ENCODE data around the gene PTPRG.

The PTPRG gene

DNA sequence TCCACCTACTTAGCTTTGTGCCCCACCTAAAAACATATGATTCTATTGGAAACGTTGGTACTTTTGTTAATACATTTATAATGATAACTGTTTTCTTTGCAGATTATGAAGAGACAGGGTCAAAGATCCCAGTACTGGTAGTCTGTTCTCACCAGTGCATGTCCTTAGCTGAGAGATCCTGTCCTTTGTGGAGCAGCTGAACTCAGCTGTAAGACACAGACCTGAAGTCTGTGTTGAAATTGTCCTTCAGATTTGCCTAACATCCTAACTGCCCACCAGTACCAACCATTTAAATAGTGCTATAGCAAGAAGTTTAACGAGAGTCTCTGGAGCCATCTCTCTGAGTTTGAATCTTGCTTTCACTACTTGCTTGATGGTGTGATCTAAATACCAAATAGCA is 413.3 kb downstream of the PTPRG start:
- no peak overlapping the region for H3K9ac ChIP-seq
- H3K4me2 ChIP-seq (ENCODE audit: low read length), result no peak overlapping the region
- TF ChIP-seq, protein P1, sequence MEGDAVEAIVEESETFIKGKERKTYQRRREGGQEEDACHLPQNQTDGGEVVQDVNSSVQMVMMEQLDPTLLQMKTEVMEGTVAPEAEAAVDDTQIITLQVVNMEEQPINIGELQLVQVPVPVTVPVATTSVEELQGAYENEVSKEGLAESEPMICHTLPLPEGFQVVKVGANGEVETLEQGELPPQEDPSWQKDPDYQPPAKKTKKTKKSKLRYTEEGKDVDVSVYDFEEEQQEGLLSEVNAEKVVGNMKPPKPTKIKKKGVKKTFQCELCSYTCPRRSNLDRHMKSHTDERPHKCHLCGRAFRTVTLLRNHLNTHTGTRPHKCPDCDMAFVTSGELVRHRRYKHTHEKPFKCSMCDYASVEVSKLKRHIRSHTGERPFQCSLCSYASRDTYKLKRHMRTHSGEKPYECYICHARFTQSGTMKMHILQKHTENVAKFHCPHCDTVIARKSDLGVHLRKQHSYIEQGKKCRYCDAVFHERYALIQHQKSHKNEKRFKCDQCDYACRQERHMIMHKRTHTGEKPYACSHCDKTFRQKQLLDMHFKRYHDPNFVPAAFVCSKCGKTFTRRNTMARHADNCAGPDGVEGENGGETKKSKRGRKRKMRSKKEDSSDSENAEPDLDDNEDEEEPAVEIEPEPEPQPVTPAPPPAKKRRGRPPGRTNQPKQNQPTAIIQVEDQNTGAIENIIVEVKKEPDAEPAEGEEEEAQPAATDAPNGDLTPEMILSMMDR (IDR thresholded peaks at IDR 0.05), result no peak
- H3K9me3 ChIP-seq (ENCODE audit: control insufficient read depth, low read length), result no peaks in the 10 kb centered on the region
- H3K79me2 ChIP-seq, result peaks cover 20% of the 10 kb centered on the region
- H3K27me3 ChIP-seq (ENCODE audit: control insufficient read depth, insufficient read depth, low read length), result no peaks in the 10 kb centered on the region
- H2AFZ ChIP-seq, result no peak overlapping the region
- no peaks in the 10 kb centered on the region for H3K36me3 ChIP-seq (ENCODE audit: control insufficient read depth, insufficient read depth, low read length)
- no peak overlapping the region for H3K4me3 ChIP-seq (ENCODE audit: low read depth, low read length)
- peaks cover 5% of the 10 kb centered on the region for H3K4me1 ChIP-seq
- H3K27ac ChIP-seq, result no peak overlapping the region

DNA sequence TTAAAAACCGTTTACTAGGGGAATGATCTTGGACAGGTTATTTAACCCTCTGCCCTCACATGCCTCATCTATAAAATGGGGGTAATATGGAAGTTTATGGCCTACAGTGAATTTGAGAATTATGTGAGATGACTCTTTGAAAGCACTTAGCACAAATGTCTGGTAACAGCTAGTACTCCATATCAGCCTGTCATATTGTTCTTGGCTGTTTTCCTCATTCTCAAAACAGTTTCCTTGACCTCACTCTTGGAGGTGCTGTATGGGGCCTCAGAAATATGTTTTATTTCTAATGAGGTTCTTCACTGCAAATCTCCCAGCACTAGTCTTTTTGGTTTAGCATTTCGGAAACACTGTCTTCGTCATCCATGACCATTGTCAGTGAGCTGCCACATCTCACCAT is 413.8 kb downstream of the PTPRG start:
- Histone ChIP-seq H3K4me1 (peaks cover 10% of the 10 kb centered on the region), H3K27ac (no peak overlapping the region), H3K4me2 (ENCODE audit: low read length) (no peak overlapping the region), H3K79me2 (peaks cover 20% of the 10 kb centered on the region), H3K4me3 (ENCODE audit: low read depth, low read length) (no peak overlapping the region), H3K36me3 (ENCODE audit: control insufficient read depth, insufficient read depth, low read length) (no peaks in the 10 kb centered on the region), H3K9me3 (ENCODE audit: control insufficient read depth, low read length) (no peaks in the 10 kb centered on the region), H3K9ac (no peak overlapping the region), H2AFZ (no peak overlapping the region), H3K27me3 (ENCODE audit: control insufficient read depth, insufficient read depth, low read length) (no peaks in the 10 kb centered on the region)
- TF ChIP-seq, protein P1 (IDR thresholded peaks at IDR 0.05), result no peak

DNA sequence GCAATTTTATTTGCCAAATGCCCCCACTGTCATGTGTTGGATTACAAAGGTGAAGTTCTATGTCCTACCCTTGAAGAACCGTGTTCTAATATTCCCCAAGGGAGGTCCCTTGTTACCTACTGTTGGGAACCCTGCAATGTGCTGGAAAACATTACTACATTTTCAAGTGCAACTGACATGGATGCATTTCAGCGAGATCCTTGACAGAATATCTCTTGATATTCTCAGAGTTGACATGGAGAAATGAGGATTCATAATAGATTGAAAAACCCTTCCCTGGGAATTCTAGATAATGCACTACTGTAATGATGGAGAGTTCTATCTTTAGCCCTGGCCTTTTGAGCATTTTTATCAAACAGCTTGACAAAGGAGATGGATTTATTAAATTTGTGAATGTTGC is 414.6 kb downstream of the PTPRG start:
- Histone ChIP-seq H3K27me3 (ENCODE audit: control insufficient read depth, insufficient read depth, low read length) (no peaks in the 10 kb centered on the region), H3K27ac (no peak overlapping the region), H2AFZ (no peak overlapping the region), H3K79me2 (peaks cover 19% of the 10 kb centered on the region), H3K36me3 (ENCODE audit: control insufficient read depth, insufficient read depth, low read length) (no peaks in the 10 kb centered on the region), H3K4me1 (peaks cover 10% of the 10 kb centered on the region), H3K4me2 (ENCODE audit: low read length) (no peak overlapping the region), H3K9ac (no peak overlapping the region), H3K4me3 (ENCODE audit: low read depth, low read length) (no peak overlapping the region), H3K9me3 (ENCODE audit: control insufficient read depth, low read length) (no peaks in the 10 kb centered on the region)
- TF ChIP-seq, protein P1 (IDR thresholded peaks at IDR 0.05), result no peak

DNA sequence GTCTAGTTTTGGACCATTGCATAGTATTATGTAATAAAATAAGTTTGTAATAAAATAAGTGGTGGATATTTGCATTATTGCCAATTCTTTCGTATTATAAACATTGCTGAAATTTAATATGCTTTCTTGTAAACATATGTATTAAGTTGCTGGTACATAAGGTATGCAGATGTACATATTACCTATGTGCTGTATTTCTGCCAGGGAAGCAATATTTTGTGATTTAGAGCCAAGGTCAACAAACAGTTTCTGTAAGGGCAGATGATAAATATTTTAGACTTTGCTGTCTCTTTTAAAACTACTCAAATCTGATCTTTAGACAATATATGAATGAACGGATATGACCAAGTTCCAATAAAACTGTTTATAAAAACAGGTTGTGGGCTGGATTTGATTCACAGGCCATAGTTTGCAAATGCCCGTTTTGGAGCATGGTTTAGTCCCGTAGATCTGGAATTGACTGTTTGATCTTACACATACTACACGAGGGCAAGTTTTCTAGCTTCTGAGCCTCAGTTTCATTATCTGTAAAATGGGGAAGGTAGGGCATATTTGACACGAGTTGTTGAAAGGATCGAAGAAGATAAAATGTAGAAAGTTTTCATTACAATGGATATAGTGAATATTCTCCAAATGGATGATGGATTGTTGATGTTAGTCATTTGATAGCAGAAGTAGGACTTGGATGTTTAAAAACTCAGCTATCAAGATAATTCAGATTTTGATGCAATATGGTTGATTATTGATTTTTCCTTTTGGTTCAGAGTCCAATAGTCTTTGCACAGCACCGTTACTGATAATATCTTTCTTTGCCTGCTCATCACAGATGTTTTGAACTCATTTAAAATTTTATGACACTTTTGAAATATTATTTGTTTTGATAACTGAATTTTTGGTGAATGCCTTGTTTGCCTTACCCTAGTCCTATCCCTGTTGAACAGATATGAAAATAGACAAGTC is 417.4 kb downstream of the PTPRG start:
- TF ChIP-seq, protein P1 (IDR thresholded peaks at IDR 0.05), result no peak
- Histone ChIP-seq H3K4me1 (peaks cover 10% of the 10 kb centered on the region), H3K4me2 (ENCODE audit: low read length) (no peak overlapping the region), H3K79me2 (peaks cover 21% of the 10 kb centered on the region), H3K27ac (no peak overlapping the region), H2AFZ (no peak overlapping the region), H3K27me3 (ENCODE audit: control insufficient read depth, insufficient read depth, low read length) (no peaks in the 10 kb centered on the region), H3K36me3 (ENCODE audit: control insufficient read depth, insufficient read depth, low read length) (no peaks in the 10 kb centered on the region), H3K9ac (no peak overlapping the region), H3K4me3 (ENCODE audit: low read depth, low read length) (no peak overlapping the region), H3K9me3 (ENCODE audit: control insufficient read depth, low read length) (no peaks in the 10 kb centered on the region)

Data from parathyroid adenoma (tissue), 2 donors.